Mesendoderm (in vitro differentiated cells): ENCODE measurements around the gene SMARCAD1.

ENCODE experiments used
- DNase-seq: peaks from one replicate; pipeline ENCODE4 v3.0.0; 2013
- H2AK5ac ChIP-seq: 2 replicates; pipeline ENCODE4 v1.6.1; 2013; ENCODE audit warnings: low read length, inconsistent platforms
- H2BK120ac ChIP-seq: 2 replicates; pipeline ENCODE4 v1.6.1; 2013; ENCODE audit warnings: low read depth, mild to moderate bottlenecking, low read length, moderate library complexity, mixed read lengths
- H2BK15ac ChIP-seq: replicated peaks from 2 replicates; pipeline ENCODE4 v1.6.1; 2013; ENCODE audit warnings: low read depth, mild to moderate bottlenecking, moderate library complexity
- H2BK5ac ChIP-seq: 2 replicates; pipeline ENCODE4 v1.6.1; 2013; ENCODE audit warnings: low read length, inconsistent platforms
- H3K18ac ChIP-seq: 2 replicates; pipeline ENCODE4 v1.6.1; 2013; ENCODE audit warnings: mild to moderate bottlenecking, low read length, mixed read lengths
- H3K23ac ChIP-seq: one replicate; pipeline ENCODE4 v1.6.1; 2013; ENCODE audit warnings: low read length
- H3K27ac ChIP-seq: 2 replicates; pipeline ENCODE4 v1.5.1; 2013; ENCODE audit warnings: low read depth, mild to moderate bottlenecking, inconsistent platforms, low read length, moderate library complexity
- H3K27me3 ChIP-seq: 2 replicates; pipeline ENCODE4 v1.6.1; 2013; ENCODE audit warnings: low read length, control low read depth, mild to moderate bottlenecking, inconsistent platforms; ENCODE audit not compliant: insufficient read depth, poor library complexity
- H3K36me3 ChIP-seq: 2 replicates; pipeline ENCODE4 v1.6.1; 2013; ENCODE audit warnings: low read length, inconsistent platforms; ENCODE audit not compliant: control insufficient read depth, insufficient read depth
- H3K4ac ChIP-seq: one replicate; pipeline ENCODE4 v1.6.1; 2013; ENCODE audit warnings: low read depth, mild to moderate bottlenecking, low read length, moderate library complexity
- H3K4me1 ChIP-seq: 2 replicates; pipeline ENCODE4 v1.6.1; 2013; ENCODE audit warnings: low read depth, low read length, inconsistent platforms; ENCODE audit not compliant: control insufficient read depth
- H3K4me2 ChIP-seq: 2 replicates; pipeline ENCODE4 v1.6.1; 2013; ENCODE audit warnings: low read length
- H3K4me3 ChIP-seq: 2 replicates; pipeline ENCODE4 v1.5.1; 2013; ENCODE audit warnings: mild to moderate bottlenecking, low read length
- H3K56ac ChIP-seq: one replicate; pipeline ENCODE4 v1.6.1; 2013; ENCODE audit warnings: low read length
- H3K79me1 ChIP-seq: 2 replicates; pipeline ENCODE4 v1.6.1; 2013; ENCODE audit warnings: low read length, inconsistent platforms
- H3K79me2 ChIP-seq: 2 replicates; pipeline ENCODE4 v1.6.1; 2013; ENCODE audit warnings: mild to moderate bottlenecking, low read length; ENCODE audit not compliant: control insufficient read depth, insufficient read depth
- H3K9ac ChIP-seq: 2 replicates; pipeline ENCODE4 v1.6.1; 2013; ENCODE audit warnings: low read length, inconsistent platforms
- H4K5ac ChIP-seq: one replicate; pipeline ENCODE4 v1.6.1; 2013; ENCODE audit warnings: low read length
- H4K8ac ChIP-seq: one replicate; pipeline ENCODE4 v1.6.1; 2013; ENCODE audit warnings: low read depth, mild to moderate bottlenecking, control low read depth, low read length, moderate library complexity
- WGBS: extraction: QIAGEN DNeasy Blood & Tissue Kit; methylation state at CpG from one replicate; pipeline ENCODE4 v1.1.7; 2013; ENCODE audit warnings: low lambda C conversion rate, missing lambda C conversion rate; ENCODE audit not compliant: insufficient coverage; ENCODE audit errors: extremely low coverage; 5-methylcytosine and 5-hydroxymethylcytosine counted together

Gene SMARCAD1

GRCh38 chr4:94267037-94267436 is 59.4 kb downstream of the SMARCAD1 start:
- Histone ChIP-seq H3K4ac (no peak overlapping the region), H3K4me3 (no peak overlapping the region), H3K36me3 (peaks cover 3% of the 10 kb centered on the region)

GRCh38 chr4:94271248-94271647 is 63.6 kb downstream of the SMARCAD1 start:
- Histone ChIP-seq H3K9ac (no peak overlapping the region), H3K4me2 (no peak overlapping the region), H3K23ac (no peak overlapping the region), H2BK120ac (no peak overlapping the region), H3K4ac (no peak overlapping the region), H3K4me1 (no peaks in the 10 kb centered on the region), H3K4me3 (no peak overlapping the region), H3K27me3 (no peaks in the 10 kb centered on the region), H4K8ac (no peak overlapping the region), H3K18ac (no peak overlapping the region), H2BK15ac (no peak overlapping the region), H3K36me3 (peaks cover 3% of the 10 kb centered on the region), H4K5ac (no peak overlapping the region), H2AK5ac (no peak overlapping the region), H3K56ac (no peak overlapping the region), H2BK5ac (no peak overlapping the region), H3K79me2 (no peaks in the 10 kb centered on the region), H3K27ac (no peak overlapping the region), H3K79me1 (peaks cover 2% of the 10 kb centered on the region)
- WGBS = no CpG with 5 or more reads among the region's 2 CpGs
- no peak for DNase-seq

More at GRCh38 chr4:94267037-94267436, 59.4 kb downstream of the SMARCAD1 start:
- Histone ChIP-seq H3K79me1 (peaks cover under 1% of the 10 kb centered on the region), H4K8ac (no peak overlapping the region), H3K27me3 (no peaks in the 10 kb centered on the region), H3K4me2 (no peak overlapping the region), H3K79me2 (no peaks in the 10 kb centered on the region), H3K18ac (no peak overlapping the region), H2BK120ac (no peak overlapping the region), H2BK5ac (no peak overlapping the region), H3K27ac (no peak overlapping the region), H4K5ac (no peak overlapping the region), H2BK15ac (no peak overlapping the region), H3K4me1 (no peaks in the 10 kb centered on the region), H3K23ac (no peak overlapping the region), H3K9ac (no peak overlapping the region), H2AK5ac (no peak overlapping the region), H3K56ac (no peak overlapping the region)
- WGBS = no CpG with 5 or more reads among the region's 4 CpGs
- DNase-seq = no peak

GRCh38 chr4:94274912-94275311 is 67.2 kb downstream of the SMARCAD1 start:
- no peak overlapping the region for H3K4ac ChIP-seq
- no peak overlapping the region for H3K18ac ChIP-seq
- no peak overlapping the region for H3K4me2 ChIP-seq
- no peak overlapping the region for H3K27ac ChIP-seq
- H4K8ac ChIP-seq = no peak overlapping the region
- H4K5ac ChIP-seq = no peak overlapping the region
- no peak overlapping the region for H2BK5ac ChIP-seq
- H2BK120ac ChIP-seq = no peak overlapping the region
- H3K27me3 ChIP-seq = no peaks in the 10 kb centered on the region
- H3K23ac ChIP-seq = no peak overlapping the region
- H2BK15ac ChIP-seq = no peak overlapping the region
- peaks cover 2% of the 10 kb centered on the region for H3K79me1 ChIP-seq
- no peak overlapping the region for H2AK5ac ChIP-seq
- peaks cover 6% of the 10 kb centered on the region for H3K36me3 ChIP-seq
- no peaks in the 10 kb centered on the region for H3K79me2 ChIP-seq
- no peak overlapping the region for H3K9ac ChIP-seq
- no peak for DNase-seq
- no peak overlapping the region for H3K56ac ChIP-seq
- WGBS = 100% methylated on average over 1 of the region's 3 CpGs
- H3K4me1 ChIP-seq = no peaks in the 10 kb centered on the region
- no peak overlapping the region for H3K4me3 ChIP-seq

GRCh38 chr4:94276204-94276603 is 68.5 kb downstream of the SMARCAD1 start:
- H3K36me3 ChIP-seq = peaks cover 6% of the 10 kb centered on the region
- no peak overlapping the region for H2BK15ac ChIP-seq
- H2BK5ac ChIP-seq = no peak overlapping the region
- no peak overlapping the region for H2AK5ac ChIP-seq
- no peak overlapping the region for H3K23ac ChIP-seq
- H3K4me3 ChIP-seq = no peak overlapping the region
- no peak overlapping the region for H3K9ac ChIP-seq
- no peaks in the 10 kb centered on the region for H3K27me3 ChIP-seq
- 100% methylated on average over 1 of the region's 7 CpGs for WGBS
- H2BK120ac ChIP-seq = no peak overlapping the region
- no peaks in the 10 kb centered on the region for H3K79me2 ChIP-seq
- no peak overlapping the region for H3K27ac ChIP-seq
- no peak for DNase-seq
- no peak overlapping the region for H4K5ac ChIP-seq
- H3K4ac ChIP-seq = no peak overlapping the region
- H3K4me1 ChIP-seq = no peaks in the 10 kb centered on the region
- H3K79me1 ChIP-seq = peaks cover 2% of the 10 kb centered on the region
- no peak overlapping the region for H4K8ac ChIP-seq
- H3K4me2 ChIP-seq = no peak overlapping the region
- no peak overlapping the region for H3K56ac ChIP-seq
- H3K18ac ChIP-seq = no peak overlapping the region

GRCh38 chr4:94277534-94277933 is 69.9 kb downstream of the SMARCAD1 start:
- H2BK5ac ChIP-seq = no peak overlapping the region
- no peak overlapping the region for H3K18ac ChIP-seq
- H3K79me1 ChIP-seq = no peaks in the 10 kb centered on the region
- H3K9ac ChIP-seq = no peak overlapping the region
- H2BK15ac ChIP-seq = no peak overlapping the region
- H3K27me3 ChIP-seq = no peaks in the 10 kb centered on the region
- H3K36me3 ChIP-seq = peaks cover 3% of the 10 kb centered on the region
- no peak overlapping the region for H3K4me2 ChIP-seq
- no peak overlapping the region for H2BK120ac ChIP-seq
- no peak overlapping the region for H4K5ac ChIP-seq
- H4K8ac ChIP-seq = no peak overlapping the region
- H3K4me3 ChIP-seq = no peak overlapping the region
- no peak overlapping the region for H3K4ac ChIP-seq
- H3K56ac ChIP-seq = no peak overlapping the region
- H3K79me2 ChIP-seq = no peaks in the 10 kb centered on the region
- no peaks in the 10 kb centered on the region for H3K4me1 ChIP-seq
- H2AK5ac ChIP-seq = no peak overlapping the region
- H3K23ac ChIP-seq = no peak overlapping the region
- DNase-seq = no peak
- WGBS = no CpG with 5 or more reads among the region's 3 CpGs
- no peak overlapping the region for H3K27ac ChIP-seq

GRCh38 chr4:94278781-94279180 is 71.1 kb downstream of the SMARCAD1 start:
- WGBS = no CpG with 5 or more reads among the region's 2 CpGs
- H3K4me1 ChIP-seq = no peaks in the 10 kb centered on the region
- no peak overlapping the region for H3K4ac ChIP-seq
- H3K23ac ChIP-seq = no peak overlapping the region
- no peak overlapping the region for H2BK120ac ChIP-seq
- DNase-seq = no peak
- H4K8ac ChIP-seq = no peak overlapping the region
- H3K27me3 ChIP-seq = no peaks in the 10 kb centered on the region
- H3K27ac ChIP-seq = no peak overlapping the region
- no peaks in the 10 kb centered on the region for H3K79me2 ChIP-seq
- H2BK15ac ChIP-seq = no peak overlapping the region
- H4K5ac ChIP-seq = no peak overlapping the region
- no peak overlapping the region for H3K4me3 ChIP-seq
- H3K18ac ChIP-seq = no peak overlapping the region
- H2BK5ac ChIP-seq = no peak overlapping the region
- peaks cover 3% of the 10 kb centered on the region for H3K36me3 ChIP-seq
- no peak overlapping the region for H2AK5ac ChIP-seq
- no peak overlapping the region for H3K4me2 ChIP-seq
- H3K9ac ChIP-seq = no peak overlapping the region
- no peaks in the 10 kb centered on the region for H3K79me1 ChIP-seq
- H3K56ac ChIP-seq = no peak overlapping the region
